HG03558 (cell line): Measurements from ENCODE around the gene PRDM12.

Source experiments
- ATAC-seq: cut with Tn5 transposase; IDR thresholded peaks from one replicate; pipeline ENCODE4 v1.9.1; 2021; ENCODE audit warnings: moderate number of reproducible peaks; ENCODE audit not compliant: unreplicated experiment; ENCODE audit errors: extremely low read depth

The PRDM12 gene

GRCh38 chr9:130687615-130688014 lies 23.2 kb downstream of the PRDM12 start:
- ATAC-seq = no peak

- no peak for ATAC-seq
These were observed 23.7 kb downstream of the PRDM12 start for GRCh38 chr9:130688072-130688471.

- ATAC-seq = no peak
These were observed 25.2 kb downstream of the PRDM12 start for GRCh38 chr9:130689572-130689936.

DNA sequence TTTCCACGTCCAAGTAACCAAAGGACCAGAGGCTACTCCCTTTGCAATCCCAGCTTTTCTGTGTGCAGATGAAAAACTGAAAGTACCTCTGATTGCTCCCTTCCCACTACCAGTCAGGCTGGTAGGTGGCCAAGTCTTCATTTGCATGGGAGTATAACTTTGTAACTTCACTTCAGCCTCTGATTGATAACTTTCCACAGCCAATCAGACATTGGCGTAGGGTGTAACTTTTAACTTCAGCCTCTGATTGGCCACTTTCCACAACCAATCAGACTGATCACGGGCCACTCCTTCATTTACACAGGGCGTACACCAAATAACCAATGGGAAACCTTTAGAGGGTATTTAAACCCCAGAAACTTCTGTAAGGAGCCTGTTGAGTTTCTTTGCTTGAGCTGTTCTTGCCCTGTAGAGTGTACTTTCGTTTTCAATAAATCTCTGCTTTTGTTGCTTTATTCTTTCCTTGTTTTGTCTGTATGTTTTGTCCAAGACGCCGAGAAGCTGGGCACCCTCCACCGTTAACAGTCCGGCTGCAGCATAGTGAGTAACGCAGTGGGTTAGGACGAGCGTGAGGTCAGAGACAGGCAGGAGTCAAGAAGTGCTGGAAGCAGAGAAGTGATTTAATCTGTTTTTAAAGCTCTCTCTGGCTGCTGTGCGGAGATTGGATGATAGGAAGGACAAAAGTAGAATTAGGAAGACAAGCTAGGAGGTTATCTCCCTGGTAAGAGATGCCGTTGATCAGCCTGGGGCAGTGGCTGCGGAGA lies 25.7 kb downstream of the PRDM12 start:
- no peak for ATAC-seq

GRCh38 chr9:130692321-130692720 lies 27.9 kb downstream of the PRDM12 start:
- no peak for ATAC-seq

GRCh38 chr9:130693101-130693425 lies 28.7 kb downstream of the PRDM12 start:
- ATAC-seq = no peak

DNA sequence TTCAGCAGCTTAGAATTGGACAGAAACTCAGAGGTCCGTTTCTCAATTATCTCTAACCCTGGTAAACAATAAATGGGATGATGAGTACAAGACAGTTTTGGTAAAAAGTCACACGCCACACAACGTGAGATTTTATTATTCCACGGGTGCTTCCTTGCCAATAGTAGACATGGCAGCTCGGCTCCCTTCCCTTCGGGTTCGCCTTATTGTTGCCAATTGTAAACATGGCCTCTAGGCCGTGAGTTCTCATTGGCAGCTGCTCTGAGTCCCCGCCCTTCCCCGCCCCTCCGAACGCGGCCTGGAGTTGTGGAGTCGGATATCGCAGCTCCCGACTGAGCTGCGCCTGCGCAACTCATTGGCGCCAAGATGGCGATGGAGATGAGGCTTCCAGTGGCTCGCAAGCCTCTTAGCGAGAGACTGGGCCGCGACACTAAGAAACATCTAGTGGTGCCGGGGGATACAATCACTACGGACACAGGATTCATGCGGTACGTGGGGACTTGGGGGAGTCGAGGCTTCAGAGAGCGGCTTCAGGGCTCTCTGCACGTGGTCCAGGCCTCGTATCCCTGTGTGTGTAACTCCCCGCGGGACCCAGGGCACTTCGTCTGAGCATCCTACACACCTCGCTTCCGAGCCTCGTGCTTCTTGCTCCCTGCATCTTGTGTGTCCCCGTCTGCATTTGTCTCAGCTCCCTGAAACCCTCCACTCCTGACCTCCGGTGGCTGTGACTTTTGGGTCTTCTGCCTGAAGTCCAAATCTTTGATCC lies 29.2 kb downstream of the PRDM12 start, which contains the start of gene EXOSC2:
TSS of gene EXOSC2 (plus strand) at position 355 of the 766 bp plus-strand sequence. CDS start at position 367, 12 bp downstream.
- ATAC-seq = peak; percentile 68

GRCh38 chr9:130694205-130694604 lies 29.8 kb downstream of the PRDM12 start:
- no peak for ATAC-seq

- no peak for ATAC-seq
These were observed 31.8 kb downstream of the PRDM12 start for GRCh38 chr9:130696139-130696650.

GRCh38 chr9:130696996-130697395 lies 32.6 kb downstream of the PRDM12 start:
- ATAC-seq = no peak

DNA sequence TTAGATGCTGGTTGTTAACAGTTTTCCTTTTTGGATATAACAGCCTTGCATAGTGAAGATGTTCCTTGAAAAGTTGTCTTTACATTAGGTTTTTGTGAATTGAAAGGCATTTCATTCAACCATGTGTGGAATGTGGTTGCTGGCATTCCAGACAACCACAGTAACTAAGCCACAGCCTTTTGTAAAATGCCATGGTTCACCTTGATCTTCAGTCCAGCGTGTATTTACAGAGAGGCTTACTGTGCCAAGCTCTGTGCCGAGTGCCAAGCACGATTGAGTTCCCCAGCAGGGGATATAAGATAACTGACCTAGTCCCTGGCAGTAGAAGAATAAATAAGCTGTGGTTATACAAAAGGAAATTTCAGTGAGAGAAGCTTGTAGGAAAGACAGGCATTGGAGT lies 34.1 kb downstream of the PRDM12 start:
- ATAC-seq = no peak

DNA sequence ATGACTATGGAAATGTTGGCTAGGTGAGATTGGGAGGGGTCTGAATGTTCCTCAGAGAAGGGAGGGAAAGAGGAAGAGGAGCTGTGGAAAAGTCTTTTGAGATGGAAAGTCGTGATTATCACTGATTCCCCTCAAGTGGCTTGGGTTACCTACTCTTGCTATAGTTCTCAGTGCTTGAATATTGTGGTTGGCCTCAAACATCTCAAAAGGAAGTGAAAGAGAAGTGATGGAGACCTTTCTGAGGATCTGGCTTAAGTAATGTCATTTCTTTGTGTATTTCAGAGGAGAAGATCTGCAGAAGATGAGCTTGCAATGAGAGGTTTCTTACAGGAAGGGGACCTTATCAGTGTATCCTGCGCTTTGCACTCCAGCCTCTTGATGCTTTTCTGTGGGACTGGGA lies 34.7 kb downstream of the PRDM12 start:
- no peak for ATAC-seq

DNA sequence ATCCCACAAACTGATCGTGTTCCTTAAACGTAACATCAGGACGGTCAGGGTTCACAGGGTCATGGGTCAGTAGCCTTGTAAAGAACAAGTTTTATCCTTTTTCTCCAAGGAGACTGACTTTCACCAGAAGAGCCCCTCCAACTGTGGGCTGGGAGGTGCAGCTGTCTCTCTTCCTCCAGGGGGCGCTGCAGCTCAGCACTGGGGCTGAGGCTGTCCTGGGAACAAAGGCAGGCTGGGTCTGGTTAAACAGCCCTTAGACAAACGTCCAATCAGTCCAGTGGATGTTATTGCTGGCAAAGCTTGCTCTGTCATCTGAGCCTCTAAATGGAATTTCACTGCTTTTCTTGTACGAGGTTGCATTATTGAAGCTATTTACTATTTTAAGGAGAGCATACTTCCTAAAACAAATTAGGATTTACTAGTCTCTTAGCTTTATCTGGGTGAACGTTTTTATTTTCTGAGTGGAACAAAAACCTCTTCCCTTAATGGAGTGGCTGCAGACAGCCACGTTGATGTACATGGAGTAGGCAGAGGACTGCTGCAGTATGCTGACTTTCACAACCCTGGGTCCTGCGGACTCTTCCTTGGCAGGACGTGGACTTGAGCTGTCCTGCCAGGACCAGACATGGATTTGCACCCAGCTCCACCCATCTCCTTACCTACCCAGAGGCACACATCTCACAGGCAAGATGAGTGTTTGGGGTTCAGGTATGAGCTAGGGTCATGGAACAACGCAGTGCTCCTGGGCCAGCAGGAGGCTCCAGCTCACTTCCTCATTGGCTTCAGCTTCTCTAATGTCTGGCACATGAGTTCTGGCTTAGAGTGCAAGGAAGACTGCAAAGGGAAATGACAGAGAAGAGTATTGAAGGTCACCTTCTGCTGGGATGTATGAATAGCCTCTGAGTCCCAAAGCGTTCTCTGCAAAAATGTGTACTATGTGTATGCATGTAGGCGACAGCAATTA lies 36.9 kb downstream of the PRDM12 start:
- no peak for ATAC-seq

- no peak for ATAC-seq
These were observed 39.1 kb downstream of the PRDM12 start for GRCh38 chr9:130703501-130703900.

- no peak for ATAC-seq
These were observed 43.0 kb downstream of the PRDM12 start for GRCh38 chr9:130707225-130707976.

DNA sequence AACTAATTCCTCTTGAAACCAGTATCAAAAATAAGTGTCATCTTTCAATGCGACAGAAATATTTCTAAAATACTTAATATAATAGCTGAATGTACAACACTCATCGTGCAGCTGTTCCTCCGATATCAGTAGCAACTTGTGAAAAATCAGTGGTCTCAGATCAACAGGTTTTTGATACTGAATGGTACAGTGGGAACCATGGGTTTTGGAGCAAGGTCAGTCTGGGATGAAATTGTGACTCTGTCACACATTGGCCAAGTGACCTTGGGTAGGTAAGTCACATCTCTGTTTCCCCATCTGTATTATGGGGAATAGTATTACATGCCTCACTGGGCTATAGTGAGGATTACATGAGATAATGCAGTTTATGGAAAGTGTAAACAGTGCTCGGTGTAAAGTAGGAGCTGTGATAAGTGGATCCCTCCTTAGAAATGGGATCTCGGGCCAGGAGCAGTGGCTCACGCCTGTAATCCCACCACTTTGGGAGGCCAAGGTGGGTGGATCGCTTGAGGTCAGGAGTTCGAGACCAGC lies 46.5 kb downstream of the PRDM12 start:
- ATAC-seq = no peak

DNA sequence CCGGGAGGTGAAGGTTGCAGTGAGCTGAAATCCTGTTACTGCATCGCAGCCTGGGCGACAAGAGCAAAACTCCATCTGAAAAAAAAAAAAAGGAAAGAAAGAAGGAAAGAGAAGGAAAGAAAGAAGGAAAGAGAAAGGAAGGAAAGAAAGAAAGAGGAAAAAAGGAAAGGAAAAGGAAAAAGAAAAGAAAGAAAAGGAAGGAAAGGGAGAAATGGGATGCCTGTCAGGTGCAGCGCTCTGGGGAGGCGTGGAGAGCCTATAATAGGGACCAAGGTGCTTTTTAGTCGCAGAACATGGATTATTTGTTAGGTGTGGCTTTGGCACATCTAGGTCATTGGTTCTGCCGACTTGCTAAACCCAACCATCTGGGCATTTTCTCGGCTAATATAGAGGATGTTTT lies 47.1 kb downstream of the PRDM12 start:
- no peak for ATAC-seq

- peak; percentile 72 for ATAC-seq
These were observed 48.3 kb downstream of the PRDM12 start for GRCh38 chr9:130712564-130713285.
